SH-SY5Y (cell line): ENCODE data around the gene HACD1.
A peak's percentile ranks its signal among the peaks of the same experiment; 100 is the strongest.

ENCODE experiments used
- GATA2 ChIP-seq: IDR thresholded peaks from 2 replicates; pipeline ENCODE4 v1.6.1; 2011; ENCODE audit warnings: mild to moderate bottlenecking, low read depth, low read length
- GATA3 ChIP-seq: IDR thresholded peaks from 2 replicates; pipeline ENCODE4 v1.6.1; 2011; ENCODE audit warnings: low read depth, mild to moderate bottlenecking, low read length, moderate library complexity

The HACD1 gene, protein sequence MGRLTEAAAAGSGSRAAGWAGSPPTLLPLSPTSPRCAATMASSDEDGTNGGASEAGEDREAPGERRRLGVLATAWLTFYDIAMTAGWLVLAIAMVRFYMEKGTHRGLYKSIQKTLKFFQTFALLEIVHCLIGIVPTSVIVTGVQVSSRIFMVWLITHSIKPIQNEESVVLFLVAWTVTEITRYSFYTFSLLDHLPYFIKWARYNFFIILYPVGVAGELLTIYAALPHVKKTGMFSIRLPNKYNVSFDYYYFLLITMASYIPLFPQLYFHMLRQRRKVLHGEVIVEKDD

DNA sequence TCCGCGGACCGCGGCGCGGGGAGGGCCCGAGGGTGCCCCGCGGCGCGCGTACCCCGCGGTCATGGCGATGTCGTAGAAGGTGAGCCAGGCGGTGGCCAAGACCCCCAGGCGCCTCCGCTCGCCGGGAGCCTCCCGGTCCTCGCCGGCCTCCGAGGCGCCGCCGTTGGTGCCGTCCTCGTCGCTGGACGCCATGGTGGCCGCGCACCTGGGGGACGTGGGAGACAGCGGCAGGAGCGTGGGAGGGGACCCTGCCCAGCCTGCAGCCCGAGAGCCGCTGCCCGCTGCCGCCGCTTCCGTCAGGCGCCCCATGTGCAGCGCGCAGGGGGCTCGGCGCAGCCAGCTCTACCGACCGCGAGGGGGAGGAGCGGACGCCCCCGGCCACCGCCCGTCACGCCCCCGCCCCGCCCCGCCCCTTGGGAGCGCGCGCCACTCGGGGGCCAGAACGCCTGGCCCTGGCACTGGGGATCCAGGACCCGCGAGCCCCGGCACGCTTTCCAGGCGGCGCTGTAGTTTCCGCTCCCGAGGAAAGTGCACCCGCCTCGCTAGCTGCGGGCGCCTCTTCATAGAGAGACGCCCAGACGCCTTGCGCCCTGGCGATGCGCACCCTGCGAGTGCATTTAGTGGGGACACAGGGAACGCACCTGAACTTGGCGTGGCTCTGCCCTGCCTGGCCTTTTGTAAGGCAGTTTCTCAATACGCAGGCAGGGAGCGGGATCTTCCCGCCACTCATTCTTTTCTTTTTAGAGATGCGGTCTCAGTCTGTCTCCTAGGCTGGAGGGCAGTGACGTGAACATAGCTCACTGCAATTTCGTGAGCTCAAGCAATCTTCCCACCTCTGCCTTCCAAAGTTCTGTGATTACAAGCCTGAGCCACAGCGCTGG, at the start of gene HACD1:
HACD1 (minus strand) TSS at position 344 of the 881 bp plus-strand sequence; CDS start at position 309, 35 bp downstream.
- no peak for TF ChIP-seq GATA2
- TF ChIP-seq GATA3: no peak

DNA sequence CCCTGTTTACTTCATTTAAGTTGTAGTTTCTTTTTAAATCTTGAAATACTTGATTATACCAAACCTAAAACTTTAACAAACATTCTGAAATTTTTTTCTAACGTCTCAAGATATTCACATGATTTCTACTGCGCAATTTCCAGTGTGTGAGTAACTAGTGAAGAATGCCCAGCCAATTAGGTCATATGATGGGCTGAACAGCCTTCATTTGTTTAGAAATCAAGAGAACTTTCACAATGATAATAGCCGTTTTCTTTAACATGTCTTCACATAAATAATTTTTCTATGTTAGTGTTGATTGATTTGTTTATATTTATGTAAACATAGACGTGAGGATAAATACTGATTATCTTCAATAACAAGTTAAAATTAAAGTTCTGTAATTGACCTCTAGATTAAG, 48.6 kb upstream of the HACD1 start:
- TF ChIP-seq GATA2 (no peak), GATA3 (no peak)

DNA sequence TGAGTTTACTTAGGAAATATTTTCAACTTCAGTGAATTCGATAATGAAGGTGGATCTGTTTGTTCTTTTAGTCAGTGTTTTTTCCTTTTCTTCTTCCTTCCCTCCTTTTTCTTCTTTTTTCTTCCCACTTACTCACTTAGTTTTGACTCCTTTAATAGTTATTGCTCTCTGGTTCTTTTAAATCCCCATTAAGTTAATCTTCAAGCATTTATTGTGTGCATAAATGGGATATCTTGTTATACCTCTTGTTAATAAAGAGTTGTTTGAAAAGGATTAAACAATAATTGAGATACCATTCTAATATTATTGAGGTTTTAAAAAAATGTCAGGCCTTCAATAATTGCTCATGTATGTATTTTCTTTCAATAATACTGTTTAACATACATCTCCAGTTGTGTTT, 46.3 kb upstream of the HACD1 start:
- no peak for TF ChIP-seq GATA2
- TF ChIP-seq GATA3: no peak

DNA sequence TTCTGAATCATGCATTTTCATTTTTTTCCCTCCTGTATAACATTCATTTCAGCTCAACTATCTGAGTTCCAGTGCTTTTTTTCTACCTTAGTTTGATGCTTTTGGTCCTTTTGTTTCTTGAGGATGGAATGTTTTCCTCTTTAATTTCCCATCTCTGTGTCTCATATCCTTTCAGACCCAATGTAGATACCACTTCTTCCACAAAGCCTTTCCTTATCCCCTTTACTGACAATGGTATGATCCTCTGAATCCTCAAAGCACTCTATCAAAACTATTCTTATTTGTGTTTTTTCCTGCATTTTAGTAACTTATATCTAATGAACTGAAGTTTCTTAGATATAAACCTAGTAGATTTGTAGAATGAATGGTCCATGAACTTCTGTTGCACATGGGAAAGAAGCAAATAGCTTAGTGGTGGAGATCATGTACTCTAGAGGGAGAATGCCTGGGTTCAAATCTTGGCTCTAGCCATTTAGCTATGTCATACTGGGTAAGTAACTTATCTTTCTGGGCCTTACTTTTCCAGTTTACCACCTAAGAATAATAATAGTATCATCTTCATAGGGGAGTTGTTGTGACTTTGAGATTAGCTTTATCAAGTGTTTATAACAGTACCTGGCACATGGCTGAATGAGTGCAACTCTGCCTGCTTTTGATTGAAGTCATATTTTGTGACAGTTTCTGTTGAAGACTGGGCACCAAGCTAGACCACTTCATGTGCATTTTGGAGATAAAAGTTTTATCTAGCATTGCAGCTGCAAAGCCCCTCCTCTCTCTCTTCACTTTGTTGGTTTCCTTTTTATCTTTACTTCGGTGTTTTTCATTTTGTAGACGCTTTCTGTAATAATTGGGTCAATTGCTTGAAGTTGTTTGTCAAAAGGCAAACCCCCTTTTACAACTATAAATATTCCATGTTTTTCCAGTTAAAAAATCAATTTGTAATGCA, 45.3 kb upstream of the HACD1 start:
- TF ChIP-seq GATA2 (no peak), GATA3 (no peak)

DNA sequence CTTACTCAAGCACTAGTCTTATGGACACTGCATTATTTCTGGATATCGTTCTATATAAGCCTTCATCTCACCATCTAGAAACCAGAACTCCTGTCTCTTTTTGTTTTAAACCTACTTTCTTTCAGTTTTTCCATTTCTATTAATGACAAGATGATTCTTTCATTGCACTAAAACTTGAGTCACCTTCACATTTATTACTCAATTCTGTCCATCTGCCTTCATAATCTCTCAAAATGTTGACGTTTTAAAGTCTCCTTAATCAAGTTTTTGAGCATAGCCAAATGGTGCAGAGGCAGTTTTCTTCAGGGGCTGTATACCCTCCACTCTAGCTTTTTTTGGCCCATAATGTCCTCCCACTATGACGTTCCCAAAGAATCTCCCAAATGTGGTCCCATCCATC, 44.3 kb upstream of the HACD1 start:
- no peak for TF ChIP-seq GATA3

DNA sequence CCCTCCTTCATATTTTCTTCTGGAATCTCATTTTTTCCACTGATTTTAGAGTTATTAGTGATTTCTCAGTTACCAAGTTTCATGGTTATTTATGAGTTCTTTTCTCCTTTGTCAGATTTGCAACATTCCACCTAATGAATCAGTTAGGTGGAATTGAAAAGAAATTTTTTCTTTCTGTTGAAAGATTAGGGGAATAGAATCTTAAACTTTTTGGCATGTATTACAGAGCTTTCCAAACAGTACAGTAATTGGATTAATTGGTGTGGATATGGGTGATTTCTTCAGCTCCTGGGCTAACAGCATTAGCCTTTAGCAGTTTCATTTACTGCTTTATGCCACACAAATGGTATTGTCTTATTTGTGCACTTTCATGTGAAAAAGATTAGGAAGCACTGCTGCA, 43.7 kb upstream of the HACD1 start:
- TF ChIP-seq GATA2 (no peak), GATA3 (no peak)

DNA sequence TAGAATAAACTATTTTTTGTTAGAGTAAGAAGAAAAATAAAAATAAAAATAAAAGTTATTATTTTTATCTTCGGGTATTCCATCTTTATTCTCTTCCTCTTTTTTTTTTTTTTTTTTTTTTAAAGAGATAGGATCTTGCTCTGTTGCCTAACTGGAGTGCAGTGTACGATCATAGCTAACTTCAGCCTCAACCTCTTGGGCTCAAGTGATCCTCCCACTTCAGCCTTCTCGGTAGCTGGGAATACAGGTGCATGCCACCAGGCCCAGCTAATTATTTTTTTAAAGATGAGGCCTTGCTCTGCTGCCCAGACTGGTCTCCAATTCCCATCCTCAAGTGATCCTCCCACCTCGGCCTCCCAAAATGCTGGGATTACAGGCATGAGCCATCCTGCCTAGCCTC, 42.2 kb upstream of the HACD1 start:
- no peak for TF ChIP-seq GATA3
- no peak for TF ChIP-seq GATA2

DNA sequence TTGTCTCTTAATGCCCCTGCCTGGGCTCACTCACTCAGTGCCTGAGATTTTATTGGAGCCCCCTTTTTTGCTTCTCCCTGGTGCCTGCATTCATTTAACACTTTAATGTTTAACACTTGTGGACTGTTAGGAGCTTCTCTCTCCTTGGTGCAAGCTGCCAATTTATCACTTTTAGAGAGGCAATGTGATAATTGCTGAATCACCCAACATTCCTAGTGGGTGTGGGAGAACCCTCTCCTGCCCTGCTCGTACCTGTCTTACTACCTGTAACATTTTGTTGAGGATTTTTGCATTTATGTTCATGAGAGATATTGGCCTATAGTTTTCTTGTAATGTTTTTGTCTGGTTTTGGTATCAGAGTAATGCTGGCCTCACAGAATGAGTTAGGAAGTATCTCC, 39.9 kb upstream of the HACD1 start:
- TF ChIP-seq GATA3: no peak
- TF ChIP-seq GATA2: no peak

DNA sequence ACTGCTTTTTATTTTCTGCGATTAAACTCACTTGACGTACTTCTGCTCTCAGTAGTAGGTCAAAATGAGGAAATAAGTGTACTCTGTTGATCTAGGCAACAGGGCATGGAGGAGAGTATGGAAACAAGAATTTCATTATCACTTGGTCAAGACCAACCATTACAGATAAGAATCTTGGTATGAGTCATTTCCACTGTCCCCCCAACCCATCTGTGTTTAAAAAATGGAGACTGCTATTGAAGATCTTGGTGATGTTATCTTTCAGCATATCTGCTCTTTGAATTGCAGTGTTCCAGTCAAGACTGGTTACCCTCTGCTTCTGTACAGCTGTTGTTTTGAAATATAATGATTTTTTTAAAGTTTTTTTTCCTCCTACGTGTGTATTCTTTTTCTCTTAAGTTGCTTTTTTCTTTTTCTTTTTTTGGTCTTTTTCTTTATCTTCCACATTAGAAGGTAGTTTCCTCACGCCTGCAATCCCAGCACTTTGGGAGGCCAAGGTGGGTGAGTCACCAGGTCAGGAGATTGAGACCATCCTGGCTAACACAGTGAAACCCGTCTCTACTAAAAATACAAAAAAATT, 38.5 kb upstream of the HACD1 start:
- peak; percentile 35; the same call in 1 of the 2 replicates for TF ChIP-seq GATA2
- no peak for TF ChIP-seq GATA3

DNA sequence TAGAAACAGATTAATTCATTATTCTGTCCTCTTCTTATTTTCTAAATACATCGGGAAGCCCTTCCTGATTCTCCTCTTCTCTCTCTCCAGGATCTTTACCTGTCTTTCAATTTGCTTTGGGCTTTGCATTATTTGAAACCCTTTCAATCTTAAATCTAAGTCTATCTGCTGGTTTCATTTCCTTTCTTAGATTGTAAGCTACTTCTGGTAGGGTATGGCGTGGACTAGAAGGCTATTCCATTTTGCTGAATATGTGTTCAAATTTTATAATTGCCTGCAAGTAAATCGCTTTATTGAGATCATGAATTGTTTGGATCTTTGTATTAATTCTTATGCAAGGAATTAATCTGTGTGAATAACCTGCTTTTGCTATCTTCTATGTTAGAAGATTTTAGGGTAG, 37.8 kb upstream of the HACD1 start:
- TF ChIP-seq GATA2 (no peak), GATA3 (no peak)

DNA sequence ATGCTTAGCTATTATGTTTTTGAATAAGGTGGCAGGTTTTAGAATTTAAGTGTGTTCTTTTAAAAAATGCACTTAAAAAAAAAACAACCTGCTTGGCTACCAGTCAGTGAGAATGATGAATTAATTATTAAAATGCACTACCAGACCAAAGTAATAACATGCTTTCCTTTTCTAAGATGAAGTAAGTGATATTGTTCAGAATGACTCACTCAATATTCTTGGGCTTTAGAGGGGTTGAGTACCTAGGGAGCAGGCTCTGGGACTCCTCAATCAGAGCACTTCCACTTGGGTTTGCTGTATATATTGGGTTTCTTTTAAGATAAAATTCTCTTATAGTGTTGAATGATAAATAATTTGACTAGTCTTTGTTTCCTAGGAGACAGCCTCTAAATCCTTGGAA, 35.4 kb upstream of the HACD1 start:
- TF ChIP-seq GATA2: no peak
- no peak for TF ChIP-seq GATA3

DNA sequence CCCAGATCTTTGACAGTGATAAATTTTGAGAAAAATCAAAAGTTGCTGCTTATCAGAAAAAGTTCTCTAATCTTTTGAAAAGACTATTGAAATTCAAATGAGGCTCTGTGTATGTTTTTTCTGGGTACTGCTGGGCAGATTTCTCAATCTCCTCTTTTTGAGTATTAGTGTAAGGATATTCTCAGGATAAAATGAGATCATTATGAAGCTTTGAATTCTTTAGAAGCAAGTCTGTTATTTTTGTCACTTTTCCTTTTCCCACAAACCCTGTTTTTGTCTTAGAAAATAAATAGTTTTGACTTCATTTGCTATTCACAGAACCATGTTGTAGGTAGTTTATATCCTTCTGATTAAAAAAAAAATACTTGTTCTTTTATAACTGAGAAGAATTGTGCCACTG, 34.7 kb upstream of the HACD1 start:
- TF ChIP-seq GATA2 (no peak), GATA3 (no peak)

DNA sequence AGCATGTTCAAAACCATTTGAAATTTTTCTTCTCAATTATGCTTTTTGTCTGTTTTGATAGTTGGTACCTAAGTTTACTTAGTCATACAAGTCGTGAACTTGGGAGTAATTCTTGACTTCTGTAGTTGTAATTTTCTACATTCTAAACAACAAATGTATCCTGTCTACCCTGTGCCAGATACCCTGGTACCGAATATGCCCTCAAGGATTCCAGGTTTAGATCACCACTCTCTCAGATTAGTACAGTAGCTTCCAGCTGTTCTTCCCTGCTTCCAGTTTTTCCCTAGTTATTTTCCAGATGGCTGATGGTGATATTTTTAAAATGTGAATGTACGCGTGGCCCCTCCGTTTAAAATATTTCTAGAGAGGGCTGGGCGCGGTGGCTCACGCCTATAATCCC, 33.2 kb upstream of the HACD1 start:
- TF ChIP-seq GATA3: no peak
- TF ChIP-seq GATA2: no peak

DNA sequence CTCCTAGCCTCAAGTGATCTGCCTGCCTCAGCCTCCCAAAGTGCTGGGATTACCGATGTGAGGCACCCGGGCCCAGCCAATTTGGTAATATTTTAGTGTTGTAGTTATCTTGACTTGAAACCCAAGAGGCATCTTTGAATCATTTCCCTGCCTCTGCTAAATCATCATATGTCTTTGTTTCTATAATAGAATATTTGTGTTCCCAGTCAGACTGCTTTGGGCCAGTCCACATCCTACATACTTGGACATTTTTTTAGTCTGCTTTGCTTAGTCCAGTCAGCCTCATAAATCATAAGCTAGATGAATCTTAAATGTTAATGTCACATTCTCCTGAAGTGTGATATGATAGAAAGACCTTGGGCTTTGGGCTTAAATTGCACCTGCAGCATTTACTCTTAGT, 32.7 kb upstream of the HACD1 start:
- TF ChIP-seq GATA2: no peak
- no peak for TF ChIP-seq GATA3

DNA sequence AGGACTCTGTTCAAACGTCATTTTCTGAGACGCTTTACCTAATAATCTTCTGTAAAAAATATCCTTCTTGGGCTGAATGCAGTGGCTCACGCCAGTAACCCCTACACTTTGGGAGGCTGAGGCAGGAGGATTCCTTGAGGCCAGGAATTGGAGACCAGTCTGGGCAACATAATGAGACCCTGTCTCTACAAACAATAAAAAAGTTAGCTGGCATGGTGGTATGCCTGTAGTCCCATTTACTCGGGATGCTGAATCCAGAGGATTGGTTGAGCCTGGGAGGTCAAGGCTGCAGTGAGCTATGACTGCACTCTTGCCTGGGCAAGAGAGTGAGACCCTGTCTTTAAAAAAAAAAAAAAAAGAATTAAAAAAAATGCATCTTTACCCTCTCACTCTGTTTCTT, 31.9 kb upstream of the HACD1 start:
- TF ChIP-seq GATA3: no peak
- no peak for TF ChIP-seq GATA2
